IMR-90 (cell line): ENCODE measurements around the gene GPR89A. TPM values are rescaled to one million over a fixed set of nuclear protein-coding genes. Genes with fewer than 3 reads are reported as not detected.

Experiments used
- ATAC-seq: fragments of 200-7000 bp; cut with Tn5 transposase; 2 replicates; pipeline ENCODE4 v1.9.1; 2020; ENCODE audit warnings: low read depth, mild to moderate bottlenecking, moderate library complexity
- BruUV-seq: library from RNA; stranded (reverse); fragments of 400-500 nt; replicated peaks from 2 replicates; lab custom pipeline; 2021; lab: Mats Ljungman, UMichigan
- CTCF ChIA-PET: fragments of 300-600 bp; formaldehyde crosslinking; extraction: SDS; loops from one replicate; lab custom pipeline; 2021; ENCODE audit warnings: antibody characterized with exemption; lab: Yijun Ruan, JAX
- POLR2A ChIA-PET: fragments of 300-600 bp; sonication (Branson Sonifier 250); formaldehyde crosslinking; loops from one replicate; lab custom pipeline; 2022; ENCODE audit warnings: antibody characterized with exemption; ENCODE audit not compliant: unreplicated experiment; lab: Charles Lee
- DNase-seq: peaks from one replicate; pipeline ENCODE4 v3.0.0; 2013
- H2AFZ ChIP-seq: replicated peaks from 2 replicates; pipeline ENCODE3; 2013; ENCODE audit warnings: low read length, mild to moderate bottlenecking; ENCODE audit not compliant: poor library complexity
- H2AK5ac ChIP-seq: 2 replicates; pipeline ENCODE4 v1.6.1; 2013; ENCODE audit warnings: low read depth, low read length, inconsistent platforms
- H2AK9ac ChIP-seq: replicated peaks from 2 replicates; pipeline ENCODE3; 2013; ENCODE audit warnings: mild to moderate bottlenecking, low read depth, low read length, moderate library complexity; ENCODE audit not compliant: poor library complexity
- H2BK120ac ChIP-seq: 2 replicates; pipeline ENCODE4 v1.6.1; 2013; ENCODE audit warnings: low read depth, low read length, inconsistent platforms
- H2BK15ac ChIP-seq: 3 replicates; pipeline ENCODE4 v1.6.1; 2013; ENCODE audit warnings: low read depth, low read length, inconsistent platforms
- H2BK20ac ChIP-seq: 2 replicates; pipeline ENCODE4 v1.6.1; 2013; ENCODE audit warnings: low read depth, mild to moderate bottlenecking, inconsistent platforms, low read length, moderate library complexity
- H2BK5ac ChIP-seq: 2 replicates; pipeline ENCODE4 v1.6.1; 2013; ENCODE audit warnings: mild to moderate bottlenecking, low read depth, low read length, inconsistent platforms; ENCODE audit not compliant: poor library complexity, severe bottlenecking
- H3K14ac ChIP-seq: replicated peaks from 2 replicates; pipeline ENCODE4 v1.6.1; 2013; ENCODE audit warnings: low read depth, low read length, inconsistent platforms
- H3K18ac ChIP-seq: 2 replicates; pipeline ENCODE4 v1.6.1; 2013; ENCODE audit warnings: low read depth, low read length, control low read depth
- H3K23ac ChIP-seq: 2 replicates; pipeline ENCODE4 v1.6.1; 2013; ENCODE audit warnings: low read depth, low read length, inconsistent platforms
- H3K27ac ChIP-seq: 2 replicates; pipeline ENCODE4 v1.5.1; 2013; ENCODE audit warnings: mild to moderate bottlenecking, control low read depth, low read length; ENCODE audit not compliant: insufficient read depth
- H3K27me3 ChIP-seq: 2 replicates; pipeline ENCODE4 v1.6.1; 2013; ENCODE audit warnings: low read length; ENCODE audit not compliant: control insufficient read depth, insufficient read depth
- H3K36me3 ChIP-seq: 2 replicates; pipeline ENCODE4 v1.6.1; 2013; ENCODE audit warnings: low read length, mixed read lengths; ENCODE audit not compliant: control insufficient read depth, insufficient read depth
- H3K4ac ChIP-seq: 2 replicates; pipeline ENCODE4 v1.6.1; 2013; ENCODE audit warnings: low read depth, low read length, inconsistent platforms
- H3K4me1 ChIP-seq: 2 replicates; pipeline ENCODE4 v1.6.1; 2013; ENCODE audit warnings: low read length, mixed read lengths; ENCODE audit not compliant: control insufficient read depth, insufficient read depth
- H3K4me2 ChIP-seq: 2 replicates; pipeline ENCODE4 v1.6.1; 2013; ENCODE audit warnings: low read depth, mild to moderate bottlenecking, control low read depth, low read length, moderate library complexity
- H3K4me3 ChIP-seq: 2 replicates; pipeline ENCODE4 v1.5.1; 2013; ENCODE audit warnings: low read depth, mild to moderate bottlenecking, control low read depth, low read length, moderate library complexity; ENCODE audit not compliant: insufficient read depth
- H3K56ac ChIP-seq: 2 replicates; pipeline ENCODE4 v1.6.1; 2013; ENCODE audit warnings: low read length, inconsistent platforms; ENCODE audit not compliant: insufficient read depth; ENCODE audit errors: extremely low read depth
- H3K79me1 ChIP-seq, 2 experiments: 2 replicates each; pipeline ENCODE4 v1.6.1; 2013; ENCODE audit warnings: low read length in 2 of 2, inconsistent platforms in 1 of 2, low read depth in 1 of 2
- H3K9ac ChIP-seq: 2 replicates; pipeline ENCODE4 v1.6.1; 2013; ENCODE audit warnings: low read depth, low read length, control low read depth
- H3K9me1 ChIP-seq: 2 replicates; pipeline ENCODE4 v1.6.1; 2013; ENCODE audit warnings: low read length, inconsistent platforms; ENCODE audit not compliant: insufficient read depth
- H3K9me3 ChIP-seq: 2 replicates; pipeline ENCODE4 v1.6.1; 2013; ENCODE audit warnings: low read length; ENCODE audit not compliant: control insufficient read depth, insufficient read depth
- H4K20me1 ChIP-seq: 2 replicates; pipeline ENCODE4 v1.6.1; 2013; ENCODE audit warnings: low read length, inconsistent platforms; ENCODE audit not compliant: insufficient read depth
- H4K5ac ChIP-seq: 2 replicates; pipeline ENCODE4 v1.6.1; 2013; ENCODE audit warnings: mild to moderate bottlenecking, low read depth, low read length, control low read depth
- H4K8ac ChIP-seq, 2 experiments: 2 replicates each; pipeline ENCODE4 v1.6.1; 2013; ENCODE audit warnings: low read depth in 2 of 2, low read length in 2 of 2, control low read depth in 1 of 2, inconsistent platforms in 1 of 2
- H4K91ac ChIP-seq: 2 replicates; pipeline ENCODE4 v1.6.1; 2013; ENCODE audit warnings: low read depth, low read length, inconsistent platforms; ENCODE audit not compliant: insufficient read depth
- MAFK ChIP-seq: IDR thresholded peaks from 2 replicates; pipeline ENCODE4 v1.6.1; 2012; ENCODE audit warnings: low read depth, low read length, improper control_type of control experiment
- WGBS, 2 experiments: methylation state at CpG; one replicate each; pipeline versions ENCODE4 v1.1.5 to v1.1.7; 2013; ENCODE audit warnings: missing lambda C conversion rate in 2 of 2; ENCODE audit not compliant: insufficient read length in 1 of 2; ENCODE audit errors: extremely low coverage in 2 of 2; 5-methylcytosine and 5-hydroxymethylcytosine counted together
- dilution Hi-C: fragments of 300-500 bp; cut with HindIII; formaldehyde crosslinking; loops from one replicate; pipeline ENCODE4 v1.14.3; 2018; ENCODE audit warnings: low sequenced_read_pairs; ENCODE audit not compliant: unreplicated experiment
- in situ Hi-C: fragments of 300-500 bp; cut with MboI; formaldehyde crosslinking; loops from 3 replicates; pipeline ENCODE4 v1.14.3; 2019; ENCODE audit warnings: low sequenced_read_pairs, inconsistent platforms, mixed read lengths
- intact Hi-C: fragments of 100-400 bp; cut with micrococcal nuclease; formaldehyde crosslinking; loops from 2 replicates; pipeline ENCODE4 v1.10.0; 2022
- polyA plus RNA-seq, 3 experiments: library from polyadenylated mRNA; depleted of rRNA; stranded (reverse); fragments of >200 nt; gene quantifications; 2 replicates each; pipeline ENCODE4 v1.2.3, GENCODE V29; 2012; ENCODE audit warnings: low replicate concordance in 1 of 3
- total RNA-seq: library from RNA; depleted of rRNA; stranded (reverse); fragments of >200 nt; gene quantifications from 2 replicates; pipeline ENCODE4 v1.2.3, GENCODE V29; 2012

Gene GPR89A
- total and polyA plus RNA-seq, 2 of the 4 experiments (the other 2 are of a cell fraction), result 13.5 to 29.0 TPM

- Histone ChIP-seq H3K4me1 (peaks cover 20% of the 10 kb centered on the region), H2BK15ac (no peak overlapping the region), H4K20me1 (no peaks in the 10 kb centered on the region), H3K14ac (no peak overlapping the region), H3K9me3 (no peaks in the 10 kb centered on the region), H4K5ac (no peak overlapping the region), H2AK5ac (no peak overlapping the region), H4K91ac (no peak overlapping the region), H2BK5ac (no peak overlapping the region), H3K36me3 (no peaks in the 10 kb centered on the region), H3K4me2 (no peak overlapping the region), H3K27ac (no peak overlapping the region), H2BK20ac (no peak overlapping the region), H3K4ac (no peak overlapping the region), H3K27me3 (no peaks in the 10 kb centered on the region), H3K9ac (no peak overlapping the region), H3K56ac (no peak overlapping the region), H3K23ac (no peak overlapping the region), H2BK120ac (no peak overlapping the region), H3K4me3 (no peak overlapping the region), H2AFZ (no peak overlapping the region), H4K8ac (no peak overlapping the region), H3K79me1 (no peaks in the 10 kb centered on the region), H2AK9ac (no peak overlapping the region), H3K9me1 (peaks cover 15% of the 10 kb centered on the region), H3K18ac (no peak overlapping the region)
- dilution Hi-C loops (no loop called here), intact Hi-C loops (no loop called here), in situ Hi-C loops (no loop called here)
- POLR2A ChIA-PET, result no interaction called here
- no CpG with 5 or more reads among the region's 4 CpGs for WGBS, 2 experiments
- no peak for TF ChIP-seq MAFK
- CTCF ChIA-PET, result interaction anchor here (1.2 kb wide), 1 partner anchor 10 kb away, joined by 4 read pairs; no protein-coding TSS in a partner anchor
- no peak for ATAC-seq
- no TSS peak for BruUV-seq
- DNase-seq, result no peak
Measured at GRCh38 chr1:145710291-145711027, 102.7 kb downstream of the GPR89A start.
